ENCODE results near the gene MBL2.

MBL2 gene

DNA sequence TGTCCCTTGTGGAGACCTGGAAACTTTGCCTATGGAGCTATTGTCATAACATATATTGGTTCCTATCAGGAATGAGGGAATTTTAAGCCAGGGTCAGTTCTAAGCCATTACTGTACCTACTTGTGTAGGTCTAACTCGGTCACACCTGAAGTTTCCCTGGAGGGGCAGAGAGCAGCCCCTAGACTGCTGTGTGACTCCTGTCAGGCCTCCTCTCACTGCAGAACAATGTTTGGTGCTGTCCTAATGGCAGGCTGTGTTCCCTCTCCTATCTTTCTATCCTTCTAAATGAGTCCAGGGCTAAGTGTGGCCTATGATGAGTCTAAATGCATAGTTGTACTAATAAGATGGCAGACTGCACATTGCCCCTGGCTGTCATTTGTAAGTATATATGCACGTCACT lies 14.2 kb downstream of the MBL2 start:
- TF ChIP-seq ZNF274 (IDR thresholded peaks at IDR 0.05; ENCODE audit: low read depth, low read length): no peak
- H3K4me3 ChIP-seq (ENCODE audit: low read length): no peak overlapping the region

DNA sequence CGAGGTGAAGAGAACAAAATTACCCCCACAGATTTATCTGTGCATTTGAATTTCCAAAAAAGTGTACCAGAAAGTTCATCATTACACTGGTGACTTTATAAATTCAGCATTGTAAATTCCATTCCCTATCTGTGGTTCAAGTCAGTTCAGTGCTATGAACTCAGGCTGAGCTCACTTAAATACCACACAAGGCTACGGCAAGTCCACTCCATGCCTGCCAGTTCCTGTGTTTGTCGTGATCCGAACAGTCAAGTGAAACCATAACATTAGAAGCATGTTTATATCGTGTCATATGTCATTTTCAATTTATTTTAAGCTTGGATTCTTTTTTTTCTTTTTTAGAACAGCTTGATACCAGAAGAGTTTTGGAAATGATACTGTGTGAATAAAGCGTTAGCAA lies 14.8 kb downstream of the MBL2 start:
- TF ChIP-seq ZNF274 (IDR thresholded peaks at IDR 0.05; ENCODE audit: low read depth, low read length): no peak
- H3K4me3 ChIP-seq (ENCODE audit: low read length): no peak overlapping the region

DNA sequence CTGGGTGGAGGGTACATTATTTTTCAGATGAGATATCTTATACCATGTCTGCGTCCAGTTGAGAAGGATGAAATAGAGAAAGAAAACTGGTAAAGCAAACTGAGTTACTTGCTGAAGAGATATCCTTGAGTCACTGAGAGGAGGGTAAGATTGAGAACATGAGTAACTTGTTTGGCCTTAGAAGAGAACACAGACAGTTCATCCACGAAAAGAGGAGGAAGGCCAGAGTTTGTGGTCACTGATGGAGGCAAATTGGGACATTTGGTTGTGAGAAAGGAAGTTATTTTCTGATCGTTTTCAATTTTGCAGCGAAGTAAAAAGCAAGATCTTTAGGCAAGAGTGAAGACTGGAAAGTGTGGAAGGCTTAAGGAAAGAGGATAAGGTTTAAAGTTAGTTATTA lies 15.6 kb downstream of the MBL2 start:
- no peak for TF ChIP-seq ZNF274 (IDR thresholded peaks at IDR 0.05; ENCODE audit: low read depth, low read length)
- H3K4me3 ChIP-seq (ENCODE audit: low read length): no peak overlapping the region

DNA sequence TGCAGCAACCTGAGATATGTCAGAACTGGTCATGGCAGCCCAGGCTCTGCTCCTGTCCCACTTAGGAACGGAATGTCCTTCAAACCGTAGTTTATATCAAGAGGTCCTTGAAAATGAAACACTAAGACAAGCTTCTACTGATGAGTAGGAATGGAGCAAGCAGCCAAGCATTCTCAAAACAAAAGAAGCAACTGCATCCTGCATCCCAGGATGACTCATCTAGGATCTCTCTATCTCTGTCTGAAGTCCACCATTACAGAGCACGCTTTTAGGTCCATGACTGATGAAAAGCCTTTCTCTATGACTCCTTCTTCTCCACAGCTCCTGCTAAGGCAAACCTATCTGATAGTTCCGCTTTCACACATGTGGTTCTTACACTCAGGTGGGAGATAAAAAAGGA lies 16.3 kb downstream of the MBL2 start:
- no peak overlapping the region for H3K4me3 ChIP-seq (ENCODE audit: low read length)
- no peak for TF ChIP-seq ZNF274 (IDR thresholded peaks at IDR 0.05; ENCODE audit: low read depth, low read length)

DNA sequence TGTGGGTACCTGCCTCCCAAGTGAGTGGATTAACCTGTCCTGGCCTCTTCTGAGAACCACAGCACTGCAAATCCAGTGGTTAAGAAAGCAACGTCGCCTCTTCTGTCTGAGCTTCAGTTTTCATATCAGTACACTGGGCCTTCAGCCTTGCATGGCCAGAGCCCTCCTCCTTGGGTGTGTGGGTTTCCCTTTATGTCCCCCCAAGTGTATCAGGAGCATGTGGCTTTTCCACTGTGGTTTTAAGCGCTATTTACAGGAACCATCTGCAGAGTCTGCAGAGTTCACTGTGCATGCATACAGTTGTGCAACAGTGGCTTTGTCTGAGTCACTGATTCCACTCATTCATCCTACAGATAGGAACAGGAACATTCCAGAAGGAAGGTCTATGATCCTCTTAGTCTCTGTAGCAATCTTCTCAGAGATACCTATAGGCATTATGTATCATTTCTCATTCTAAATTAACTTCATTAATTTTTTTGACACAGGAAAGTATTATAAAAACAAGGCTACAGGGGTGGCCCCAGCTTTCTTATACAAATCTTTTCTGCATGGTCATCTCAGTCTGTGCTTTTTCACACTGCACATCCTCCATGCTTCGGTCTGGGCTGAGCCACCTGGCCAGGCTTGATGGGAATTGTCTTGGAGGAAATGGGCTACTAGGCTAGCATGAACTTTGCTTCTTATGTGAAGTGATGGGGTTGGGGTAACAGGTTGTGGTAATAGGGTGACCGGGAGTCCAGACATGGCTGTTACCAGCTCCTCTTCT lies 17.1 kb downstream of the MBL2 start:
- H3K4me3 ChIP-seq (ENCODE audit: low read length): no peak overlapping the region
- no peak for TF ChIP-seq ZNF274 (IDR thresholded peaks at IDR 0.05; ENCODE audit: low read depth, low read length)

DNA sequence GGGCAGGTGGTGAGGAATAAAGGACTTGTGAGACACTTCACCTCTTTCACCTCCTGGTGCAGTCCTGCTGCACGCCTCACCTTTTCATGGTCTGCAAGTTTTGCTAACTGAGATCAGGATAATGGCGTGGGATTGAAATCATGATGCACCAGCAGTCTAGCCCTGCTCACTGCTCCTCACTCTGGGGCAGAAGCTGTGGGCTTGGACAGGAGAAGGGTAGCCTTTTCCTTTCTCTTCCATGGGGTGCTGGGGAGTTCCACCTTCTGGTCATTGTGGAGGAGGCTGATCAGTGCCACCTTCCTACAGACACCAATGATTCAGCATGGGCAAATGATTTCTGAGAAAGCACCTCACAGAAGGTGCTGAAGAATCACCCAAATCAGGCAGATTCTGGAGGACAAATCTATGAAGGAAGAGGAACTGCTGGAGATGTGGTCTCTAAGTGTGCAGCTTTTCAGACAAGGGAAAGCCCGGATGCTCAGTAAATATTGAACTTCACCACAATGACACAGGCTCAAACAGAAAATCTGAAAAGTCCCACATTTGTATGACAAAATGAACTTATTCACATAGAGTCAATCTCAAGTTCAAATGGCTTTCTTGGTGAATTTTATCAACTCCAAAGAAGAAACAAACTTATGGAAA lies 19.7 kb downstream of the MBL2 start:
- H3K4me3 ChIP-seq (ENCODE audit: low read length): no peak overlapping the region

DNA sequence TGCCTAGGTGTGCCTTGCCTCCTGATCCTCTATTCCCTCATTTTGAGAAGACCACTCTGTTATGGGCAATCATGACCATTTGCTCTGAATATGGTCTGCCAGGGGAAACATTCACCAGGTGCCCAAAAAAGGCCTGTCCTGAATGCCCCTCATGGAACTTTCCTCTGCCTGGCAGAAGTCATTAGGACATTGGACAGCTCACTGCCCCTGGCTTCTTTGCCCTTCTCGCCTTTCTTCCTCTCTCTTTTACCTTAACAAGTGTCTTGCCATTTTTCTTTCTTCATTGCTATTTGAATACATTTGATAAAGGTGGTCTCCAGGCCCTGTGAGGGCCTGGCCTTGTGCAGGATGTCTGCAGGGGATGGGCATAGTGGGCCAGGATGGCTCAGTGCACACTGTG lies 20.3 kb downstream of the MBL2 start:
- H3K4me3 ChIP-seq (ENCODE audit: low read length): no peak overlapping the region
- TF ChIP-seq ZNF274 (IDR thresholded peaks at IDR 0.05; ENCODE audit: low read depth, low read length): no peak

More for the DNA sequence above, 19.7 kb downstream of the MBL2 start:
- TF ChIP-seq ZNF274 (IDR thresholded peaks at IDR 0.05; ENCODE audit: low read depth, low read length): no peak

DNA sequence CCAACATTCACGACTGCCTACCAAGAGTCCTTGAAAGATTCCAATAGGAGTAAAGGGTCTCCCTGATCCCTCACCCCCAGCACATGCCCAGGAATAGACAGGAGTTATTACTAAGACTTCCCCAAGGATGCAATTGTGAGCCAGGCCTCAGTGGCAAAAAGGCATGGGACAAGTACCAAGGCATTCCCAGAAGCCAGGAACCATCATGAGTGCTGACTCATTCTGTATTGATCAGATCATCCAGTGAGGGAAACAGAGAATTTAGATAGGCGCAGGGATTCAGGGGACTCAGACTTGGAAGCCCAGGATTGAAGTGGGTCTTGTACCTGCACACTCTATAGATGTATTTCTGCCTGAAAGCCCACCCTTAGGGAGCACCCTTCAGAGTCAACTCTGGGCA lies 21.2 kb downstream of the MBL2 start:
- no peak for TF ChIP-seq ZNF274 (IDR thresholded peaks at IDR 0.05; ENCODE audit: low read depth, low read length)
- no peak overlapping the region for H3K4me3 ChIP-seq (ENCODE audit: low read length)

DNA sequence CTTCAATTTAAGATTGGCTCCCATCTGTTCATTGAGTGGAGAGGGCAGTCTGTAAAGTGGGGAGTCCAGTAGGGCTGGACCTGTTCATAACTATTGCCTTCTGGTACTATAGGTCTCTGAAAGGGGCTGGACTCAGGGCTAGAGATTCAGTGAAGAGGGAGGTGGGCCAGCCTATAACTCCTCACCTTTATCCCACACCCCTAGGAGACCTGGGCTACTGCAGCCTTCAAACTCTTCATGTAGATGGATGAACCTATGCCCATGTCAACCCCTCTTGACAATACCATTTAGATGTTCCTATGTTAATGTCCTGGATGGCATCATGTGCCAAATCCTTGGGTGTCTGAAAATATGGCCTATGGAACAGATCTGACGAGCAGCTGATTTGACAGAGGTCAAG lies 22.0 kb downstream of the MBL2 start:
- H3K4me3 ChIP-seq (ENCODE audit: low read length): no peak overlapping the region
- no peak for TF ChIP-seq ZNF274 (IDR thresholded peaks at IDR 0.05; ENCODE audit: low read depth, low read length)

DNA sequence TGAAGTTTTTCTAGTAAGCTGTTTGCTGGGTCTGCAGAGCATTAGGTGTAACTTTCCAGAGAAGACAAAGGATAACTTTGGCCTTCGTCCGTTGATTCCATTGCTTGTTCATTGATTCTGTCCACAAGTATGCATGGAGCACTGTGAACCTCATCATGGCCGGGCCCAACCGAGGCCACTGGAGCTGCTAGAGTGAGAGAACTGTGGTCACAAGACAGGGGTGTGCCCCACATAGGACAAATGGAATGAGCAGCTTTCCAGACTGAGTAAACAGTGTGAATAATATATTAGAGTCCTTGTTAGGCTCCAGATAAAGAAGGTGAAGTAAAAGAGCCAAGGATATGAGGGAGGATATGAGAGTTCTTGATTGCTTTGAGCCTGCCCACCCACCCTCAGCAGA lies 24.9 kb downstream of the MBL2 start:
- no peak for TF ChIP-seq ZNF274 (IDR thresholded peaks at IDR 0.05; ENCODE audit: low read depth, low read length)
- H3K4me3 ChIP-seq (ENCODE audit: low read length): no peak overlapping the region

DNA sequence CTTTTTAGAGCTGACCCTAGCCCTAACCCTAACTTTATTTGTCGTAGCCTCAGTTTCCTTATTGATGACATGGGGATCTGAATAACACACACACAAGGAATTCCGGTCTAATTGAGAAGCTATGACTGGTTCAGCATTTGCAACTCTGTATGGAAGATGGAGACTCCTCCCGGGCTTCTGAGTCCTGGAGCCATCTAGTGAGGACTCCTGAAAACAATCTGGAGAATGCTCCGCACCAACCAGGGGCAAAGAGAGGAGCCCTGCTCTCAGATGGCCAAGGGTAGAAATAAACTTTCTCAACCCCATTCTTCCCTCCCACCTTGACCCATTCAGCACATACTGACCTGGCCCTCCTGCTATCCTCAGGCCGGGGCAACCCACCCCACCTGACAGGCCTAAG lies 26.4 kb downstream of the MBL2 start:
- H3K4me3 ChIP-seq (ENCODE audit: low read length): no peak overlapping the region
- TF ChIP-seq ZNF274 (IDR thresholded peaks at IDR 0.05; ENCODE audit: low read depth, low read length): no peak

DNA sequence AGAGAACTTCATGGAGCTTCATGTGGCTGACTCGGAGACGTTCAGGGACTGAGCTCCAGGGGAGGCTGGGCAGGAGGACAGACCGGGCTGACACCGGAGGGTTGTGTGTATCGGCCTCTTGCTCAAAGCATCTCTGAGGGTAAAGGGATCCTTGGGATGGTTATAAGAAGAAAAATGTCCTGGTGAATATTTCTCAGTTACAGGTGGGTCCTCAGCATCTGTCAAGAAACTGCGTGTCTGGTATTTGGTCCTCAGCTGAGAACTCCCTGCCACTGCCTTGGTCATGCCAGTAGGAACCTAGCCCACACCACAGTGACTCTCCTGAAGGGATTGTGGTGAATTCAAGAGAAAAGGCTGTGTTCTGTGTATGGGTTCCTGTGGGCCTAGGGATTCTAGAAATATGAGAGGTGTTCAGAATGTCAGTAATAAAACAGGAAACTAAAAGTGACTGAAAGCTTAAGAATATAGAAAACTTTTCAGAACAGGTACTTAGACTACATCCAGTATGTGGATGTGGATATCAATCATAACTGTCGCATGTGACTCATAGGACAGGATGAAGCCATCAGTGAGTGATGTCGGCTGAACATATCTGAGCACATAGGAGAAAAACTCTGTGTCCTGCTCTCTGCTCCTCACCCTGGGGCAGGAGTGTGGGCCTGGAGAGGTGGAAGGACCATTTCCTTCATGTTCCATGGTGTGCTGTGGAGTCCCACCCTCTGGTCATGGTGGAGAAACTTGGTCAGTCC lies 28.4 kb downstream of the MBL2 start:
- H3K4me3 ChIP-seq (ENCODE audit: low read length): no peak overlapping the region
- TF ChIP-seq ZNF274 (IDR thresholded peaks at IDR 0.05; ENCODE audit: low read depth, low read length): no peak

DNA sequence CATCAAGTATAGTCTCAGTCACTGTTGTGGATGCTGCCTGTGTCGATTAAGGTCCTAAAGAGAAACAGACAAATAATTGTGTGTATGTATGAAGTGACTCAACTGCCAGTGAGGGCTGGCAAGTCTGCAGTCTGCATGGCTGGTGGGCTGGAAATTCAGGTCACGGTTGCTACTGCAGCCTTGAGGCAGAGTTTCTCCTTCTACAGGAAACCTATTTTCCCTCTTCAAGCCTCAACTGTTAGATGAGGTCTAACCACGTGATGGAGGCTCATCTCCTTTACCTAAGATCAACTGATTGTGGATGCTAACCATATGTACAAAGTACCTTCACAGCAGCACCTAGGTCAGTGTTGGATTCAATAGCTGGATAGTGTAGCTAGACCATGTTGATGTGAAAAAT lies 29.9 kb downstream of the MBL2 start:
- H3K4me3 ChIP-seq (ENCODE audit: low read length): no peak overlapping the region
- TF ChIP-seq ZNF274 (IDR thresholded peaks at IDR 0.05; ENCODE audit: low read depth, low read length): no peak

DNA sequence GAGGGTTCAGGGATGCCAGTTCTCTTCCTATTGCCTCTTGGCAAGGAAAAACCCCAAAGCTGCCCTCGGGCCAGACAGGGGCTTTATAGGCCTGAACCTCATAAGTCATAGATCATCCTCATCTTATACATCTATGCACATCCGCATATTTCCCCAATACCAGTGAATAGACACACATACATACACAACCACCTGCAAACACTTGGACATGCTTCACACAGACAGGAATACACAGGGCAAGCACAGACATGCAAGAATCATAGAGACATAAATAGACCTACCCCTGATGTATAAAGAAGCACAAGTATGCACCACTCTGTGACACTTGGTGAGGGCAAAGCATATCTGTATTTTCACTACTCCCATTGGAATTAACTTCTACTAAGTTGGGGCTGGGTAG lies 30.7 kb downstream of the MBL2 start:
- H3K4me3 ChIP-seq (ENCODE audit: low read length): no peak overlapping the region

More for the DNA sequence above, 30.7 kb downstream of the MBL2 start:
- TF ChIP-seq ZNF274 (IDR thresholded peaks at IDR 0.05; ENCODE audit: low read depth, low read length): no peak
